GM12801 (cell line): ENCODE data around the gene DNASE2B.

Experiments
- CTCF ChIP-seq: IDR thresholded peaks from one replicate; pipeline ENCODE4 v1.5.1; 2011; ENCODE audit warnings: control low read depth; ENCODE audit not compliant: insufficient read length; ENCODE audit errors: extremely low read depth

The DNASE2B gene

GRCh38 chr1:84424513-84425149 lies 26.3 kb downstream of the DNASE2B start:
- no peak for TF ChIP-seq CTCF

- TF ChIP-seq CTCF = no peak
Observed at GRCh38 chr1:84425150-84425896, 27.0 kb downstream of the DNASE2B start.

DNA sequence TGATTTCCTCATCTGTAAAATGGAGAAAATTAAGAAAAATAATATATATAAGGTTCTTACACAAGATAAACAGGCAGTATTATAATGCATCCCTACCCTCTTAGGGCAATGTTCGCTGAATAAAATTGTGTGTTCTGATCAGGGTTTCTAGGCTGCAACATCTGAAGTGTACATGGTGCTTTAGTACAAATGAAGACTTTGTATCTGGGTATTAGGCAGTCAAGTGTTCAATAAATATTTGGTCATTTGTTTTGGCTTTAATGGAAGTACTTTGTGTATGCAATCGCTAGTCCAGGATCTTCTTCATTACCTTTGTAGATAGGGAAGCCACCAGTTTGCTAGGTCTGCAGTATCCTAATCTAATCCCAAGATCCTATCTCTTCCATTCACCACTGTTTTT lies 28.1 kb downstream of the DNASE2B start:
- no peak for TF ChIP-seq CTCF

- TF ChIP-seq CTCF = no peak
Observed at GRCh38 chr1:84427250-84428188, 29.2 kb downstream of the DNASE2B start.

- TF ChIP-seq CTCF = no peak
Observed at GRCh38 chr1:84428235-84428634, 30.0 kb downstream of the DNASE2B start.

DNA sequence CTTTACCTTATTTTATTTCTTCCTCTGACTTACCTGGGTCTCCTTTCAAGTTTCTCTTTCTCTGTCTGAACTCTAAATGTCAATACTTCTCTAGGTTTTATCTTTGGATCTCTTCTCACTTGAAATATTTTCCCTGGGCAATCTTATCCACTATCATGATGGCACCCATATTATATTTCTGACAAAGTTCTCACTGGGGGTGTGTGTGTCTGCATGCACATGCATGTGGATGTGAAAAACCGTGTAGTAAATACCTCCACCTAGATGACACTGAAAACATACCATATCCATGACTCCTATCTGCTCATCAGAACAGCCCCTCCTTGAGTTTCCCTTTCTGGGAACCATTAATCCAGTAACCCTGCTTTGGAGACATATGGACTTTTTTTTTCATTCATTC lies 30.9 kb downstream of the DNASE2B start:
- TF ChIP-seq CTCF = no peak

GRCh38 chr1:84430546-84430945 lies 32.3 kb downstream of the DNASE2B start:
- TF ChIP-seq CTCF = no peak
